PC-3 (cell line): ENCODE measurements around the gene AP2A1.

Source experiments
- EZH2 ChIP-seq: fragments of 300-600 bp; sonication (generic); IDR thresholded peaks from one replicate; pipeline ENCODE4 v1.6.1; 2017; ENCODE audit warnings: antibody characterized with exemption, mild to moderate bottlenecking, low read length; ENCODE audit not compliant: unreplicated experiment
- TF ChIP-seq, protein P1 (sequence below): fragments of 300-600 bp; sonication (generic); conservative IDR thresholded peaks from 2 replicates; pipeline ENCODE4 v1.5.1; 2017; ENCODE audit warnings: antibody characterized with exemption, low read depth, mild to moderate bottlenecking, low read length

DNA sequence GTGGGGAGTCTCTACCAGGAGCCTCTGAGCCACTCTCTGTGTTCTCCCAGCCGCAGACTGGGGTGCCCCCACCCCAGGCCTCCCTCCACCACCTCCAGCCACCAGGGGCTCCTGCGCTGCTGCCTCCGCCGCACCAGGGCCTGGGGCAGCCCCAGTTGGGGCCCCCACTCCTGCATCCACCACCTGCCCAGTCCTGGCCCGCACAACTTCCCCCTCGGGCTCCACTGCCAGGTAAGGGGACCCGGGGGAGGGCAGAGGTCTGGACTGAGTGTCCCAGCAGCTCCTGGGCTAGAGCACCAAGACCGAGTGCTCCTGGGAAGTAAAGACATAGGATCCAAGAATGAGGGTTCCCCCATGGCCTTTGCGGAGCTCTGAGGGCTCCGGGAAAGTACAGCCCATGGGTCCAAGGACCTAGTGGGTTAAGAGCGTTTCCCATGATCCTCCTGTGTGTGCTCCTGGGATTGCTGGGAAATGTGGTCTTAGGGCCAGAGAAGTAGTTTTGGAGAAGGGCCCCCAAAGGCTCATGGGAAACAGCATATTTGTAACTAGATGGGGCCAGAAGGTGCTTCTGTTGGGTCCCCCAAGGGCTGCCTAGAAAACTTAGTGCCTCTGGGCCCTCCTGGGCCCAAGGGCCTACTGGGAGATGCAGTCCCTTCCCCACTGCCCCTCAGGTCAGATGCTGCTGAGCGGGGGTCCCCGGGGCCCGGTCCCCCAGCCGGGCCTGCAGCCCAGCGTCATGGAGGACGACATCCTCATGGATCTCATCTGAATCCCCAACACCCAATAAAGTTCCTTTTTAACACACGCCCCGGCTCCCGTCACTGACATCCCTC is 69.6 kb downstream of the AP2A1 start:
- TF ChIP-seq, protein P1, sequence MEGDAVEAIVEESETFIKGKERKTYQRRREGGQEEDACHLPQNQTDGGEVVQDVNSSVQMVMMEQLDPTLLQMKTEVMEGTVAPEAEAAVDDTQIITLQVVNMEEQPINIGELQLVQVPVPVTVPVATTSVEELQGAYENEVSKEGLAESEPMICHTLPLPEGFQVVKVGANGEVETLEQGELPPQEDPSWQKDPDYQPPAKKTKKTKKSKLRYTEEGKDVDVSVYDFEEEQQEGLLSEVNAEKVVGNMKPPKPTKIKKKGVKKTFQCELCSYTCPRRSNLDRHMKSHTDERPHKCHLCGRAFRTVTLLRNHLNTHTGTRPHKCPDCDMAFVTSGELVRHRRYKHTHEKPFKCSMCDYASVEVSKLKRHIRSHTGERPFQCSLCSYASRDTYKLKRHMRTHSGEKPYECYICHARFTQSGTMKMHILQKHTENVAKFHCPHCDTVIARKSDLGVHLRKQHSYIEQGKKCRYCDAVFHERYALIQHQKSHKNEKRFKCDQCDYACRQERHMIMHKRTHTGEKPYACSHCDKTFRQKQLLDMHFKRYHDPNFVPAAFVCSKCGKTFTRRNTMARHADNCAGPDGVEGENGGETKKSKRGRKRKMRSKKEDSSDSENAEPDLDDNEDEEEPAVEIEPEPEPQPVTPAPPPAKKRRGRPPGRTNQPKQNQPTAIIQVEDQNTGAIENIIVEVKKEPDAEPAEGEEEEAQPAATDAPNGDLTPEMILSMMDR = no peak
- no peak for TF ChIP-seq EZH2
